LoVo (cell line): ENCODE measurements around the gene NCKAP5L.

Experiments used
- DNase-seq: peaks from one replicate; pipeline ENCODE4 v3.0.0-alpha.2; 2016; ENCODE audit warnings: low spot score

Gene NCKAP5L

GRCh38 chr12:49824895-49825294 lies 3.3 kb downstream of the NCKAP5L start:
- DNase-seq: no peak

DNA sequence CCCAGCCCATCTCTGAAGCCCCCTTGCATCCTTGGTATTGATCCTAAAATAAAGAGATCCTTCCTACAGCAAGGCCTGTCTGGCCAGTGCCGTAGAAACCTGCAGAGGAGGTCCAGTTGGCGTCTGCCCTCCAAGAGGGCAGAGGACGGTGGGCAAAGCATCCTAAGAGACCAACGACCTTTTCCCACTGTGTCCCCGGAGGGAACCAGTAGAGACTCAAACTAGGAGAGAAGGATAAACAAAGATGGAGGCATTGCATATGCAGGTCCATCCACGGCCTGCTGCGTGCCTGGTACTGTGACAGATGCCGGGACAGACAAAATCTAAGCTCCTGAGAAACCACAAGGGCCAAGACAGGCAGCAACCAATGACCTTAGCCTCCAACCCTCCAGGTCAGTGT lies 3.8 kb downstream of the NCKAP5L start:
- no peak for DNase-seq

GRCh38 chr12:49823951-49824350 lies 4.3 kb downstream of the NCKAP5L start:
- DNase-seq: no peak

DNA sequence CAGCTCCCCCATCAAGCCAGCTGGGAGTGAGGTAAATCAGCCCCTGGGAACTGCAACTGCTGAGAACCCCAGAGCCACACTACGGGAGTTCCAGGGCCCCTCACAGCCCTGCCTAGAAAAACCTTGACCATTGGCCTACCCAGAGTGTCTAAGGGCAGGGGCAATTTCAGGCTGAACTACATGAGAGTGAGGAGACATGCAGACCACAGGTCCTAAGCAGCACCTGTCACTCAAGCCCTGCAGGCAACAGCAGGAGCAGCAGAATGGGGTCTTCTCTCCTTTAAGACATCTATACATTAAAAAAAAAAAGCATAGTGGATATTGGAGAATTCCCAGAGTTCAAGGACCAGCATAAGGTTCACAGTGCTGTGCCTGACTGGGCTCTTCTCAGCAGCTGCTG lies 4.9 kb downstream of the NCKAP5L start:
- no peak for DNase-seq

DNA sequence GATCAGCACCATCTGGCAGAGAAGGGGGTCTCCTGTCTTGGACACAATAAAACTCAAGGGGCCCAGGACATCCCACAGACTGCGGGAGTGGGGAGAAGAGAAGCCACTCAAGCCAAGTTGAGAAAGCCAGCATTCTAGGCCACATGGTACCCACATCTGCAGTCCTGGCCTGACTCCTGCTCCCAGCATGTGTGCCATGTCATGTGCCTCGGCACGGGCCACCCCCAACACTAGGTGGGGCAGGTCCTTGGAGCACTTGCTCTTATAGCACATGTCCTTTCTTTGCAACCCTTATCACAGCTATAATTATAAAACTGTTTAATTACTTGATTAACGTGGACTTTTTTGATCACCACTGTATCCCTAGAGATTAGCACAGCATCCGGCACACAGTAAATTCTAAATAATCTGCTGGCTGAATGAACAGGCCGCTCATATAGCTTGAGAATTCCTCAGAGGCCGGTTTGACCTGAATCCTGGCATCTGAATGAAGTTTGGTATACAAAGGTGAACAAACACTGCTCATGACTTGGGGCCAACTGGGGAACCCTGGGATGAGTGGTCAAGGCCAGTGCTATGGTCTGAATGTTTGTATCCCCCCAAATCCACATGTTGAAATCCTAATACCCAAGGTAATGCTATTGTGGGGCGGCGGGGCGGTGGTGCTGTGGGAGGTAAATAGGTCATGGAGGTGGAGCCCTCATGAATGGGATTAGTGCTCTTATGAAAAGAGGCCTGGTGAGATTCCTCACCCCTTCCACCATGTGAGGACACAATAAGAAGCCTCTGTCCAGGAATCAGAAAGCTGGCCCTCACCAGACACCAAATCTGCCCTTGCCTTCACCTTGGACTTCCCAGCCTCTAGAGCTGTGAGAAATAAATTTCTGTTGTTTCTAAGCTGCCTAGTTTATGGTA lies 6.6 kb downstream of the NCKAP5L start:
- DNase-seq: no peak

GRCh38 chr12:49819786-49820185 lies 8.4 kb downstream of the NCKAP5L start:
- no peak for DNase-seq

- no peak for DNase-seq
These were observed 9.8 kb downstream of the NCKAP5L start for GRCh38 chr12:49818241-49818895.

DNA sequence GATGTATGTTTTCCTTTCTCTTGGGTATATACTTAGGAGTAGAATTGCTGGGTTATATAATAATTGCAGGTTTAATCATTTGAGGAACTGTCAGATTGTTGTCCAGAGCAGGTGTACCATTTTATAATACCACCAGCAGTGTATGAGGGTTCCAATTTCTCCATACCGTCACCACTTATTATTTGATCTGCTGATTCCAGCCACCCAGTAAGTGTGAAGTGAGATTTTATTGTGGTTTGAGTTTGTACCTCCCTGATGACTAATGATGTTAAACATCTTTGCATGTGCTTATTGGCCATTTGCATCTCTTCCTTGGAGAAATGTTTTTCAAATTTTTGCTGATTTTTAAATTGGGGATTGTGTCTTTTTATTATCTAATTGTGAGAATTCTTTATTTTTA lies 15.1 kb downstream of the NCKAP5L start:
- DNase-seq: no peak

- no peak for DNase-seq
These were observed 16.2 kb downstream of the NCKAP5L start for GRCh38 chr12:49811961-49812401.

DNA sequence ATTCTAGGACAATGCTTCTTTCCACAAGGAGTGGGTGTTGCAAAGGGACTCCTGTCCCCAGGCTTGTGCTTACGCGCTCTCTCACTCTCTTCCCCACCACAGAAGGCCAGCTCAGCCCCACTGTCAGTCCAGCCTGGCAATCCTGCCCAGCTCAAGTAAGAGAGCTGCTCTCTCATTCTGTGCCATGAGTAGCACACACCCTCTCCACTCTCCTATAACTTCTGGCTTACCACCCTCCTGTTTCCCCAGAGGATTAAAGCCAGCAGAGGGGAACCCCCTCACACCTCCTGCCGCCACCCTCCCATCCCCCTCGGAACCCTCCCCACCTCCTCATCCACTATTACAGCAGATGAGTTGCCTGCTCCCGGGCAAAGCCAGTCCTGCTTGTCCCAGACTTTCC lies 17.1 kb downstream of the NCKAP5L start:
- no peak for DNase-seq

GRCh38 chr12:49809906-49810389 lies 18.3 kb downstream of the NCKAP5L start:
- DNase-seq: no peak

DNA sequence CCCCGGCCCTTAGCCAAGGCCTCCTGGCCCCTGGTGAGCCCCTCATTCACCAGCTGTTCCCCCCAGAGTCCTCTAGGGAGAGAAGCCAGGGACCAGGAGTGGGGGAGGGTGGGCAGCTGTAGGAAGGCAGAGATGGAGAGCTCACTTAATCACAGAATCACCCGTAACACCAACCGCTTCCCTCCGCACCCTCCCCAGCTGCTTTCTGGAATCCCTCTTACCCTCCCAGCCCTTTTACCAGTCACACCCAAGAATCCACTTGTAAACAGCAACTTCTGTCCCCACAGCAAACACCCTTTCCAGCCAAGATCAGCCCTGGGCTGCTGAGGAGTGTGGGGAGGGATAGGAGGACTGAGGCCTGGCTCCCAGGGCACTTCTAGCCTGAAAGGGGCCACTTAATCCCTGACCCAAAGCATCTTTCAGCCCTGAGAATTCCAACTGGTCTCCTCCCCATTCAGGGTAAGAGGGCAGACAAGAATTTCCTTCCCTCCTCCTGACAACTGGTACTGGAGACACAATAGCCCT lies 18.8 kb downstream of the NCKAP5L start:
- DNase-seq: no peak

DNA sequence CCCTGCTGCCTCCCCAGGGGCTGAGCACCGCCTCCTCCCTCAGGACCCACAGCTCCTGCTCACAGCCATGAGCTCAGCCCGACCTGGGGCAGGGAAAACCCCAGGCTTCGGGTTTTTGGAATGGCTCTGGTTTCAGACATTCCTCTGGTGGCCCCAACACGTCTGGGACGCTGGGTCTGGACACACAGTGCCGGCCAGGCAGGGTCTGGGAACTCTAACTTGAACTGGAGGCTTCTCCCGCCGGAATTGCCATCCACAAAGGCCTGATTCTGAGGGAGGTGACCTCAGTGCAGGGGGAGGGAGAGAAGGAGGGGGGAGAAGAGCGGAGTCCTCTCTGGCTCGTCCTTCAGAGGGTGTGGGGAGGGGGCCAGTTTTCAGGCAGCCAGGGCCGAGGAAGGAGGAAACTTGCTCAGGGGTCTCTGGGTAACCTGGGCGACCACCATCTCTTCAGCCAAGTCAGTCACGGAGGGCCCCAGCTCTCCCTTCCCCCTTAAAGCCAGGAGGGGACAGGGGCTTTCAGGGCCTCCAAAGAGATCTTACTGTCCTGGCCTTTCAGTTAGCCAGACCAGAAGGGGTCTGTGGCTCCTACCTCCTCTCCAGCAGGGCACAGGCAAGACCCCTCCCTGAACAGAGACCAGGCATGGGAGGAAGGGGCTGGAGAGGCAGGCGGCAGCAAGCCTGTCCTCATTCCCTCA lies 19.4 kb downstream of the NCKAP5L start:
- DNase-seq: no peak

- no peak for DNase-seq
These were observed 20.1 kb downstream of the NCKAP5L start for GRCh38 chr12:49807991-49808580.

DNA sequence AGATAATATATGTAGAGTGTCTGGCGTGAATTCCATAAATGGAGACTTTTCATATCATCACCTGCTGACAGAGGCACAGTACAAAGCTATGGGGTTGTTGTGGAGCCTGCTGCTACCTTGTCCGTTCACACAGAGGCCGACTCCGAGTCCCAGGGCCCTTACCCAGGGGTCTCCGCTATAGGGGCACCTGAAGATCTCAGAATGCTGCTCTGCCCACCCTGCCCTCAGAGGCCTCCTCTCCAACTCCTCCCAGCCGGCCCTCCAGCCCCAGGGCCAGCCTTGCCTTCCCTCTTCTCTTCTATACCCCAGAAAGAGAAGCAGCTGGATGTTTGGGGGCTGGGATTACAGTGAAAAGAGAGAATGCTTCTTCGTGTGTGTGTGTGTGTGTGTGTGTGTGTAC lies 21.3 kb downstream of the NCKAP5L start:
- no peak for DNase-seq

DNA sequence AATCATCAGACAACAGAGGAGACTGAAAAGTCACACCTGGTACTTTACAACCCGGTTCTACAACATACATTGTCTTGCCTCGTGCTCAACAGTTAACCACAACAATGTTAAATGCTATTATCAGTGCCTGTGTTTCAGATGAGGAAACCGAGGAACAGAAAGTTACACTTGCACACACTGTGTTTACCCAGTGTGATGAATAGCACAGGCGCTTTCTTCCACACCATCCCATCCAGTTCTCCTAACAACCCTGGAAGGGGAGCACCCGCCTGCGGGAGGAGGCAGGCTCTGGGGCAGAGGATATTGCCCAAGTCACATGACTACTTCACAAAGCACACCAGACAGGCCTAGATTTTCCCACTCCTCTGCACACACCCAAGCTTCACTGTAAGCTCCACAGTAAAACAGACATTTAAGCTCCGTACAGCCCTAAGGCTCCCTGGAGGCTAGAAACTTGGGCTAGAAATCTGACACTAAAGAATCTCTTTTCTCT lies 21.8 kb downstream of the NCKAP5L start:
- no peak for DNase-seq

GRCh38 chr12:49805409-49805808 lies 22.8 kb downstream of the NCKAP5L start:
- no peak for DNase-seq

- no peak for DNase-seq
These were observed 23.4 kb downstream of the NCKAP5L start for GRCh38 chr12:49804821-49805220.

GRCh38 chr12:49803693-49804450 lies 24.3 kb downstream of the NCKAP5L start:
- no peak for DNase-seq

GRCh38 chr12:49801141-49802063 lies 26.8 kb downstream of the NCKAP5L start:
- no peak for DNase-seq
